Measurements from ENCODE around the gene INPP4A.

DNA sequence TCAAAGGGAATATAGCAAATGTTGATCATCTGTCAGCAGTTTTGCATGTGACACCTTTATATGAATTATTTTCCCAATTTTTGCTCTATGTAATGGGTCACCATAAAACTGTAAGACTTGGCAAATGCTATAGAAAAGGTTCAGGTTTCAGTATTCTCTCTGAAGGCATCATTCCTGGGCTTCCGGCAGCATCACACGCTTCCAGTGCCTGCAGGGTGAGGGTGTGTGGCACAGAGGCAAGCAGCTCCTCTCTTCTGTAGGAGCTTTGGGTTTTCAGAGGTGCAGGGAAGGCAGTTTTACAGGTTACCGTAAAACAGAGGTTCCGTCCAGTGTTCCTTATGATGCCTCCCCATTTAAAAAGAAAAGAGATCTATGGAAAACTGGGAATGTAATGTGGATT, 144.8 kb downstream of the INPP4A start:
- TF ChIP-seq, protein P1, sequence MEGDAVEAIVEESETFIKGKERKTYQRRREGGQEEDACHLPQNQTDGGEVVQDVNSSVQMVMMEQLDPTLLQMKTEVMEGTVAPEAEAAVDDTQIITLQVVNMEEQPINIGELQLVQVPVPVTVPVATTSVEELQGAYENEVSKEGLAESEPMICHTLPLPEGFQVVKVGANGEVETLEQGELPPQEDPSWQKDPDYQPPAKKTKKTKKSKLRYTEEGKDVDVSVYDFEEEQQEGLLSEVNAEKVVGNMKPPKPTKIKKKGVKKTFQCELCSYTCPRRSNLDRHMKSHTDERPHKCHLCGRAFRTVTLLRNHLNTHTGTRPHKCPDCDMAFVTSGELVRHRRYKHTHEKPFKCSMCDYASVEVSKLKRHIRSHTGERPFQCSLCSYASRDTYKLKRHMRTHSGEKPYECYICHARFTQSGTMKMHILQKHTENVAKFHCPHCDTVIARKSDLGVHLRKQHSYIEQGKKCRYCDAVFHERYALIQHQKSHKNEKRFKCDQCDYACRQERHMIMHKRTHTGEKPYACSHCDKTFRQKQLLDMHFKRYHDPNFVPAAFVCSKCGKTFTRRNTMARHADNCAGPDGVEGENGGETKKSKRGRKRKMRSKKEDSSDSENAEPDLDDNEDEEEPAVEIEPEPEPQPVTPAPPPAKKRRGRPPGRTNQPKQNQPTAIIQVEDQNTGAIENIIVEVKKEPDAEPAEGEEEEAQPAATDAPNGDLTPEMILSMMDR (conservative IDR thresholded peaks at IDR 0.05; ENCODE audit: low read depth, low read length), result no peak
- no peak for TF ChIP-seq EZH2phosphoT487 (IDR thresholded peaks at IDR 0.05; ENCODE audit: borderline replicate concordance, low read length)

All from PC-3 (cell line).